ENCODE measurements around the gene RBMS3. TPM values are rescaled to one million over a fixed set of nuclear protein-coding genes. Genes with fewer than 3 reads are reported as not detected.

RBMS3 gene
- total and polyA plus RNA-seq, 12 donors = 8.7 to 90.1 (median 51.2) TPM

GRCh38 chr3:29880809-29881208, 599.9 kb downstream of the RBMS3 start:
- H3K4me1 ChIP-seq (replicated peaks in 1 of 2) = no peaks in the 10 kb centered on the region
- H3K9me3 ChIP-seq (replicated peaks in 1 of 3) = no peaks in the 10 kb centered on the region
- H3K27me3 ChIP-seq = no peaks in the 10 kb centered on the region
- DNase-seq = no peak
- WGBS, 4 donors = 72 to 94% (median 87%) methylated on average over 3 of the region's 3 CpGs
- intact Hi-C loops (cut with DNase I) = no loop called here
- no peaks in the 10 kb centered on the region for H3K36me3 ChIP-seq (replicated peaks in 1 of 2)
- no peak overlapping the region for H3K27ac ChIP-seq
- TF ChIP-seq CTCF (IDR thresholded peaks at IDR 0.05) (no peak), POLR2A (IDR thresholded peaks at IDR 0.05) (no peak)
- no peak overlapping the region for H3K4me3 ChIP-seq

GRCh38 chr3:29887451-29887850, 606.6 kb downstream of the RBMS3 start:
- TF ChIP-seq POLR2A (IDR thresholded peaks at IDR 0.05) = no peak
- TF ChIP-seq CTCF (IDR thresholded peaks at IDR 0.05) = no peak

GRCh38 chr3:29889215-29889614, 608.3 kb downstream of the RBMS3 start:
- no peaks in the 10 kb centered on the region for H3K4me1 ChIP-seq (replicated peaks in 1 of 2)
- no peaks in the 10 kb centered on the region for H3K27me3 ChIP-seq
- DNase-seq = no peak
- H3K9me3 ChIP-seq (replicated peaks in 1 of 3) = no peaks in the 10 kb centered on the region
- no peak overlapping the region for H3K27ac ChIP-seq
- H3K4me3 ChIP-seq = no peak overlapping the region
- 86 to 98% (median 92%) methylated on average over 1 of the region's 1 CpG for WGBS, 4 donors
- intact Hi-C loops (cut with DNase I) = no loop called here
- TF ChIP-seq POLR2A (IDR thresholded peaks at IDR 0.05) (no peak), CTCF (IDR thresholded peaks at IDR 0.05) (no peak)
- H3K36me3 ChIP-seq (replicated peaks in 1 of 2) = no peaks in the 10 kb centered on the region

More at GRCh38 chr3:29887451-29887850, 606.6 kb downstream of the RBMS3 start:
- intact Hi-C loops (cut with DNase I) = no loop called here
- WGBS, 4 donors = 65 to 84% (median 73%) methylated on average over 2 of the region's 2 CpGs
- no peak overlapping the region for H3K27ac ChIP-seq
- no peaks in the 10 kb centered on the region for H3K9me3 ChIP-seq (replicated peaks in 1 of 3)
- H3K4me1 ChIP-seq (replicated peaks in 1 of 2) = no peaks in the 10 kb centered on the region
- DNase-seq = no peak
- no peaks in the 10 kb centered on the region for H3K36me3 ChIP-seq (replicated peaks in 1 of 2)
- H3K4me3 ChIP-seq = no peak overlapping the region
- no peaks in the 10 kb centered on the region for H3K27me3 ChIP-seq

- DNase-seq = no peak
- Histone ChIP-seq H3K9me3 (replicated peaks in 1 of 3) (no peaks in the 10 kb centered on the region), H3K4me1 (replicated peaks in 1 of 2) (no peaks in the 10 kb centered on the region), H3K27me3 (no peaks in the 10 kb centered on the region), H3K4me3 (no peak overlapping the region), H3K36me3 (replicated peaks in 1 of 2) (no peaks in the 10 kb centered on the region), H3K27ac (no peak overlapping the region)
- intact Hi-C loops (cut with DNase I) = no loop called here
- WGBS, 4 donors = 85 to 88% (median 86%) methylated on average over 5 of the region's 5 CpGs
- TF ChIP-seq POLR2A (IDR thresholded peaks at IDR 0.05) (no peak), CTCF (IDR thresholded peaks at IDR 0.05) (no peak)
Observed at GRCh38 chr3:29890801-29891200, 609.9 kb downstream of the RBMS3 start.
